Neuronal stem cell (in vitro differentiated cells): ENCODE measurements around the gene GRM8.
A peak's percentile ranks its signal among the peaks of the same experiment; 100 is the strongest.

Source experiments
- DNase-seq: peaks from one replicate; pipeline ENCODE4 v3.0.0-alpha.2; 2013; ENCODE audit warnings: low spot score
- H2AFZ ChIP-seq: one replicate; pipeline ENCODE4 v1.6.1; 2013; ENCODE audit warnings: mild to moderate bottlenecking, low read length, inconsistent platforms
- H2AK5ac ChIP-seq: 2 replicates; pipeline ENCODE4 v1.6.1; 2013; ENCODE audit warnings: low read depth, mild to moderate bottlenecking, inconsistent platforms, low read length, moderate library complexity, mixed read lengths
- H2BK120ac ChIP-seq: 2 replicates; pipeline ENCODE4 v1.6.1; 2013; ENCODE audit warnings: low read depth, mild to moderate bottlenecking, inconsistent platforms, low read length, moderate library complexity, mixed read lengths
- H2BK12ac ChIP-seq: one replicate; pipeline ENCODE4 v1.6.1; 2013; ENCODE audit warnings: low read length, inconsistent platforms
- H2BK15ac ChIP-seq: 2 replicates; pipeline ENCODE4 v1.6.1; 2013; ENCODE audit warnings: mild to moderate bottlenecking, low read length, inconsistent platforms, mixed read lengths
- H2BK5ac ChIP-seq: one replicate; pipeline ENCODE4 v1.6.1; 2013; ENCODE audit warnings: inconsistent platforms, mild to moderate bottlenecking, low read length, moderate library complexity
- H3K14ac ChIP-seq: one replicate; pipeline ENCODE4 v1.6.1; 2013; ENCODE audit warnings: low read length, inconsistent platforms
- H3K18ac ChIP-seq: 2 replicates; pipeline ENCODE4 v1.6.1; 2013; ENCODE audit warnings: low read length, inconsistent platforms
- H3K23ac ChIP-seq: 2 replicates; pipeline ENCODE4 v1.6.1; 2013; ENCODE audit warnings: low read depth, mild to moderate bottlenecking, mixed read lengths, low read length, inconsistent platforms; ENCODE audit not compliant: poor library complexity
- H3K27ac ChIP-seq: replicated peaks from 3 replicates; pipeline ENCODE4 v1.5.1; 2013; ENCODE audit warnings: low read length, inconsistent platforms
- H3K27me3 ChIP-seq, 3 experiments: 2 replicates each; pipeline ENCODE4 v1.6.1; 2013; ENCODE audit warnings: low read length in 3 of 3, mild to moderate bottlenecking in 2 of 3, inconsistent platforms in 1 of 3, low read depth in 1 of 3, mixed read lengths in 1 of 3, moderate library complexity in 1 of 3; ENCODE audit not compliant: control insufficient read depth in 3 of 3, insufficient read depth in 3 of 3
- H3K36me3 ChIP-seq, 2 donors: replicated peaks in 1 of 2; 2 replicates each; pipeline ENCODE4 v1.6.1; 2013; ENCODE audit warnings: low read length in 2 of 2; ENCODE audit not compliant: control insufficient read depth in 2 of 2, insufficient read depth in 2 of 2
- H3K4ac ChIP-seq: 2 replicates; pipeline ENCODE4 v1.6.1; 2013; ENCODE audit warnings: inconsistent platforms, mild to moderate bottlenecking, low read length, moderate library complexity
- H3K4me1 ChIP-seq, 2 donors: 1 replicate in 1 of 2; 2 replicates in 1 of 2; pipeline ENCODE4 v1.6.1; 2013; ENCODE audit warnings: low read length in 2 of 2, low read depth in 1 of 2; ENCODE audit not compliant: control insufficient read depth in 2 of 2, insufficient read depth in 1 of 2
- H3K4me2 ChIP-seq: one replicate; pipeline ENCODE4 v1.6.1; 2013; ENCODE audit warnings: mild to moderate bottlenecking, low read length, inconsistent platforms; ENCODE audit not compliant: insufficient read depth, poor library complexity, severe bottlenecking
- H3K4me3 ChIP-seq, 2 donors: 2 replicates each; pipeline ENCODE4 v1.5.1; 2013; ENCODE audit warnings: low read length in 2 of 2, mild to moderate bottlenecking in 2 of 2, inconsistent platforms in 1 of 2, moderate library complexity in 1 of 2
- H3K79me1 ChIP-seq: one replicate; pipeline ENCODE4 v1.6.1; 2013; ENCODE audit warnings: low read depth, mild to moderate bottlenecking, inconsistent platforms, low read length, moderate library complexity
- H3K9ac ChIP-seq: one replicate; pipeline ENCODE4 v1.6.1; 2013; ENCODE audit warnings: mild to moderate bottlenecking, low read depth, low read length, inconsistent platforms; ENCODE audit not compliant: poor library complexity
- H3K9me3 ChIP-seq, 2 donors: replicated peaks in 1 of 2; 2 replicates each; pipeline versions ENCODE3 to v1.6.1; 2013; ENCODE audit warnings: low read length in 2 of 2, mild to moderate bottlenecking in 2 of 2, inconsistent platforms in 1 of 2, low read depth in 1 of 2, mixed read lengths in 1 of 2, moderate library complexity in 1 of 2; ENCODE audit not compliant: control insufficient read depth in 2 of 2, insufficient read depth in 1 of 2
- H4K8ac ChIP-seq: one replicate; pipeline ENCODE4 v1.6.1; 2013; ENCODE audit warnings: low read depth, mild to moderate bottlenecking, inconsistent platforms, low read length, moderate library complexity
- H4K91ac ChIP-seq: one replicate; pipeline ENCODE4 v1.6.1; 2013; ENCODE audit warnings: low read length, low read depth, mild to moderate bottlenecking, inconsistent platforms; ENCODE audit not compliant: poor library complexity
- WGBS, 2 donors: extraction: QIAGEN DNeasy Blood & Tissue Kit; methylation state at CpG; one replicate each; pipeline ENCODE4 v1.1.7; 2013; ENCODE audit warnings: missing lambda C conversion rate in 2 of 2, mixed read lengths in 1 of 2; ENCODE audit not compliant: insufficient read length in 2 of 2, insufficient replicate concordance in 1 of 2; ENCODE audit errors: extremely low coverage in 2 of 2; 5-methylcytosine and 5-hydroxymethylcytosine counted together

Gene GRM8

GRCh38 chr7:126606331-126606730, 646.4 kb downstream of the GRM8 start:
- no peak overlapping the region for H2BK12ac ChIP-seq
- no peak overlapping the region for H3K9ac ChIP-seq
- H3K79me1 ChIP-seq: no peaks in the 10 kb centered on the region
- H2BK5ac ChIP-seq: no peak overlapping the region
- no peak overlapping the region for H3K4ac ChIP-seq
- H3K18ac ChIP-seq: no peak overlapping the region
- H3K4me2 ChIP-seq: no peak overlapping the region
- no peak overlapping the region for H4K91ac ChIP-seq
- no peak overlapping the region for H3K4me3 ChIP-seq
- H2AFZ ChIP-seq: no peak overlapping the region
- no peaks in the 10 kb centered on the region for H3K27me3 ChIP-seq
- H2AK5ac ChIP-seq: no peak overlapping the region
- H3K27ac ChIP-seq: no peak overlapping the region
- WGBS, 2 donors: no CpG with 5 or more reads among the region's 3 CpGs
- H4K8ac ChIP-seq: no peak overlapping the region
- H3K9me3 ChIP-seq: no peaks in the 10 kb centered on the region
- no peaks in the 10 kb centered on the region for H3K4me1 ChIP-seq
- H3K23ac ChIP-seq: no peak overlapping the region
- no peak overlapping the region for H2BK120ac ChIP-seq
- DNase-seq: no peak
- H3K14ac ChIP-seq: no peak overlapping the region
- no peaks in the 10 kb centered on the region for H3K36me3 ChIP-seq
- H2BK15ac ChIP-seq: no peak overlapping the region

GRCh38 chr7:126605553-126605952, 647.2 kb downstream of the GRM8 start:
- no peak overlapping the region for H3K14ac ChIP-seq
- no peak overlapping the region for H2AFZ ChIP-seq
- H4K8ac ChIP-seq: no peak overlapping the region
- H4K91ac ChIP-seq: no peak overlapping the region
- no peaks in the 10 kb centered on the region for H3K27me3 ChIP-seq
- no peaks in the 10 kb centered on the region for H3K4me1 ChIP-seq
- no peak overlapping the region for H3K9ac ChIP-seq
- no peak overlapping the region for H2AK5ac ChIP-seq
- no peak overlapping the region for H2BK5ac ChIP-seq
- H3K36me3 ChIP-seq: no peaks in the 10 kb centered on the region
- H3K27ac ChIP-seq: no peak overlapping the region
- no peak overlapping the region for H3K4ac ChIP-seq
- no peak overlapping the region for H3K18ac ChIP-seq
- no peak overlapping the region for H3K23ac ChIP-seq
- H2BK12ac ChIP-seq: no peak overlapping the region
- no peak overlapping the region for H2BK120ac ChIP-seq
- WGBS, 2 donors: no CpG with 5 or more reads among the region's 2 CpGs
- no peaks in the 10 kb centered on the region for H3K79me1 ChIP-seq
- H2BK15ac ChIP-seq: no peak overlapping the region
- no peak overlapping the region for H3K4me2 ChIP-seq
- no peaks in the 10 kb centered on the region for H3K9me3 ChIP-seq
- no peak overlapping the region for H3K4me3 ChIP-seq
- no peak for DNase-seq

- Histone ChIP-seq H3K23ac (no peak overlapping the region), H2BK12ac (no peak overlapping the region), H3K4me1 (no peaks in the 10 kb centered on the region), H3K4me3 (no peak overlapping the region), H3K14ac (no peak overlapping the region), H2BK15ac (no peak overlapping the region), H3K27me3 (no peaks in the 10 kb centered on the region), H3K4me2 (no peak overlapping the region), H2BK120ac (no peak overlapping the region), H3K18ac (no peak overlapping the region), H3K79me1 (no peaks in the 10 kb centered on the region), H3K27ac (no peak overlapping the region), H3K9me3 (no peaks in the 10 kb centered on the region), H4K91ac (no peak overlapping the region), H2AFZ (no peak overlapping the region), H2BK5ac (no peak overlapping the region), H3K4ac (no peak overlapping the region), H2AK5ac (no peak overlapping the region), H4K8ac (no peak overlapping the region), H3K36me3 (no peaks in the 10 kb centered on the region), H3K9ac (no peak overlapping the region)
- WGBS, 2 donors: no CpG with 5 or more reads among the region's 3 CpGs
- no peak for DNase-seq
Observed at GRCh38 chr7:126605056-126605455, 647.7 kb downstream of the GRM8 start.

GRCh38 chr7:126589068-126589684, 663.6 kb downstream of the GRM8 start:
- H2BK5ac ChIP-seq: no peak overlapping the region
- H2BK15ac ChIP-seq: no peak overlapping the region
- no peaks in the 10 kb centered on the region for H3K4me1 ChIP-seq
- H3K27me3 ChIP-seq: no peaks in the 10 kb centered on the region
- H3K14ac ChIP-seq: no peak overlapping the region
- no peak overlapping the region for H2BK120ac ChIP-seq
- WGBS, 2 donors: no CpG with 5 or more reads among the region's 6 CpGs
- H2BK12ac ChIP-seq: no peak overlapping the region
- H3K23ac ChIP-seq: no peak overlapping the region
- no peaks in the 10 kb centered on the region for H3K79me1 ChIP-seq
- no peak overlapping the region for H2AK5ac ChIP-seq
- H3K4me3 ChIP-seq: no peak overlapping the region
- H3K9me3 ChIP-seq: no peaks in the 10 kb centered on the region
- DNase-seq: no peak
- no peak overlapping the region for H3K27ac ChIP-seq
- no peak overlapping the region for H3K4ac ChIP-seq
- H3K9ac ChIP-seq: no peak overlapping the region
- no peak overlapping the region for H3K18ac ChIP-seq
- peak overlapping the region; percentile 41 for H2AFZ ChIP-seq
- no peak overlapping the region for H4K91ac ChIP-seq
- H3K36me3 ChIP-seq: no peaks in the 10 kb centered on the region
- no peak overlapping the region for H3K4me2 ChIP-seq
- no peak overlapping the region for H4K8ac ChIP-seq
